NAMALWA (cell line): ENCODE data around the gene ESYT2.

ENCODE experiments used
- DNase-seq: peaks from one replicate; pipeline ENCODE4 v3.0.0-alpha.2; 2015; ENCODE audit warnings: low spot score

ESYT2 gene

DNA sequence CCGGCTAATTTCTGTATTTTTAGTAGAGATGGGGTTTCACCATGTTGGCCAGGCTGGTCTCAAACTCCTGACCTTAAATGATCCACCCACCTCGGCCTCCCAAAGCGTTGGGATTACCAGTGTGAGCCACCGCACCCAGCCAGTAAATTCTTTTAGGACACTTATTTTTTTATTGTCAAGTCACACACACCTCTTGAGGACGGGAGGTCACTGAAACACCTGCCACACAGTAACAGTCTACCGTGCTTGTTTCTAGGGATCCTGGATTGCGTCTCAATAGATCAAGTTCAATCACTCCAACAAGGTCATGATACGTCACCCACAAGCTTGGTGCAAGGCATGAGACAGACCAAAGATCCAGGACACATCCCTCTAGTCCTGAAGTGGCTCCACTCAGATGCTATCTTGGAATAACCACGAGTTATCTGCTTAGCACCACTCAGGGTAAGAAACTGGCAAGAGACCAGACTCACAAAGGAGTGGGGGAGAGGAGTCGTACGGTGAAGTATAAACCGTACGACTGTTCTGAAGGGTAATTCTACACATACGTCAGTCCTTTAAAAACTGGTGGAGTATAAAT, 65.8 kb downstream of the ESYT2 start:
- DNase-seq = no peak

DNA sequence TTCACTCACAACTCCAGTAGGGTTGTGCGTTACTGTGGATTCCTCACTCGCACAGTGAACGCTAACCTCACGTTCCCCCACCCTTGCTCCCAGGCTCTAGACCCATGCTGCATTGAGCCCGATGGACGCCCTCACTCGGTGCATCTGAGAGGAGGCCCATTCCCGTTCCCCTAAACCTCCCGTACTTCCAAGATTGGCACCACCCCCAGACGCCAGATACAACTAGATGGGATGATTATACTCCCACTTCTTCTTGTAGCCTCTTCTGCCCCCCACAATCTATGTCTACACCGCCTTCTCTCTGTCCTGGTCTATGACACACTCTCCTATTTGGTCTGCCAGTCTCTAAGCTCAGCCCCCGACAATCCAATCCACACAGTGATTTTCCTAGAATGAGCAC, 67.4 kb downstream of the ESYT2 start:
- DNase-seq = no peak

DNA sequence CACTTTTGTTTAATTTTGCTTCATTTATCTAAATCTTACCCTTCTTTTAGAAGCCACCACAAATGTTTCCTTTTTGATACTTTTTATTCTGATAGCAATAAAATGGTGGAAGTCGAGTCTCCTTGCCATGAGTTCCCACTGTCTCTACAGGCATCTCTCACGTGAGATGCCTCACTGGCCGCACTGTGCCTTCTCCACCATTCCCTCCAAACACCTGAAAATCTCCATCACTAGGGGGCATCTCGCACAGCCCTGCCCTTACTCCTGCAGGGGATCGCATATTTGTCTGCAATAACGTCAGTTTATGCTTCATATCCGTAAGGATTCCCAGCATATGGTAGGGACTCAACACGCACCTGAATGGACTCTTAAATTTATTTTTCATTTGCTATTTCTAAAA, 68.4 kb downstream of the ESYT2 start:
- DNase-seq = no peak

DNA sequence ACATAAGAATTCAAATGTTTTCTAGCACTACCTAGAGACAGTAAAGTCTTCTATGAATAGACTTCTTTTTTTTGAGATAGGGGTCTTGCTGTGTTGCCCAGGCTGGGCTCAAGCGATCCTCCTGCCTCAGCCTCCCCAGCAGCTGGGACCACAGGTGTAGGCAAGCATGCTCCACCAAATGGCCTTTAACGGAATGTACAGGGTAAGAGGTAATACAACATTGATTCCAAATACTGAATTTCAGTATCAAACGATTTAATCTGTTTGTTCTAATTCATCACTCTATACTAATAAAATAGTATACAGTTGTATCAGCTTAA, 68.9 kb downstream of the ESYT2 start:
- no peak for DNase-seq

DNA sequence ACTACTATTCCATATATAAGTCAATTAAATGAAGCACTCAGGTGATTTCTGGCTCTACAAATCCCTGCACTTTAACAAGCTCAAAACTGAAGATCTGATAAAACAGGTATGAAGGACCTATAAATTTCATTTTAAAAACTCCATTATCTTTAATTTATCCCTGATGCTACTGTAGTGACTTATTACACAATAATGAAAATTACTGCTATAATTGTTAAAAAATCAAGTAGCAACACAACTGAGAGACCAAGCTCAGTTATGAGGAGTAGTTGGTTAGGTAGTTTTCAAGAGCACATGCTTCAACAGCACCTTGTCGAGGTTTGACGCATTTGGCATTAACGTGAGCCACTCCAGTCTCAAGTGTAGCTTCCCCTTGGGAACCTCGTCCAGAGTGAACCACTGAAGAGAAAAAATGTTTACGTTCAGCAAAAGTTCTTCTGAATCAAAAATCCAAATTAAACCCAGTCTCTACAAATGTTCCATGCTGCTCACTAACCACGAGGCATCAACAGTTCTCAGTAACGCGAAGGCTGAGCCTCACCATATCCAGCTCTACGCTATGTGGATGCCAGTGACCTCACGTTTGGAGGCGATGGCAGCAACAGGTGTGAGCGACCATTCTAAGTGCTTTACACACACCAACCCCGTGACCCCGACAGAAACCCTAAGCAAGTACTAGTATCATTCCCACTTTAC, 69.4 kb downstream of the ESYT2 start:
- no peak for DNase-seq

DNA sequence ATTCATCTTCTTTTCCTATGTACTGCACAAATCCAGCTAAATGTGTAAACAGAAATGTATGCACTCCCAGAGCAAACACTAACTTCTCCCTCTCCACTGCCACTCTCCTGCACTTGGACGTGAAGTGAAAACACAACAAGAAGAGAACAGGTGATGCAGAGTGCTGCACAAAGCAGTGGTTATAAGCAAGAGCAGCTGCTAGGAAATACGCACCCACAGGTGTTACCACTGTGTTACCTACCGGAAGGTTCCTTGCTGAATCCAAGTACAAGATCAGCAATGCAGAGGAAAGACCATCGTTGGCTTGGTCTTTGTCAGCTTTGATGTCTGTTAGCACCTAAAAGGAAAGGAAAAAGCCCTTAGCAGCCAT, 70.1 kb downstream of the ESYT2 start:
- no peak for DNase-seq

DNA sequence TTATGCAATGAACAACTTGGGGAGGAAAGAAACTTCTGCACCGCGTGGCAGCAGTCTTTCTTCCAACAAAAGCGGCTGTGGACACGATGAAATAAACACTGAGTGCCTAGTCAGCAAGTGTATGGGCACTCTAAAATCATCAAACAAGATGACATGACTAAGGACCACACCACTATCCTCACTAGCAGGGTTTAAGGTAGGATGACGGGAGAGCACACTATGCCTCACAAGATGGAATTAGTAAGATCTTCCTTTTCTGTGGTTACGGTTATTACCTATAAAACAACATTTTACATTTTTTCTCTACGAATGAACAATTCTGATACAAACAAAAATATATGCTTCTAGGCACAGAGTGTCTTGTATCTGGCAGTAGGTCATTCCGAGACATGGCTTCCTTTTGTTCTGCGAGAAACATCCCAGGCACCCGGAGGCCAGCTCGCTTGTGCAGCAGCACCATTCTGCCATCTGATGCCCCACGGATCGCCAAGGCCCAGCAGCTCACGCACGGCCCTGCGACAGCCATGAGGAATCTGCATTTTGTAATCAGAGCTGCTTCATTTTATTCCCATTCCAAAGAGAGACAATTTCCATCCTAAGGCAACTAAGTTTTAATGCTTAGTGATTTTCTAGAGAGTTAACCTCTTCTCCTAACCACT, 70.6 kb downstream of the ESYT2 start:
- DNase-seq = no peak

DNA sequence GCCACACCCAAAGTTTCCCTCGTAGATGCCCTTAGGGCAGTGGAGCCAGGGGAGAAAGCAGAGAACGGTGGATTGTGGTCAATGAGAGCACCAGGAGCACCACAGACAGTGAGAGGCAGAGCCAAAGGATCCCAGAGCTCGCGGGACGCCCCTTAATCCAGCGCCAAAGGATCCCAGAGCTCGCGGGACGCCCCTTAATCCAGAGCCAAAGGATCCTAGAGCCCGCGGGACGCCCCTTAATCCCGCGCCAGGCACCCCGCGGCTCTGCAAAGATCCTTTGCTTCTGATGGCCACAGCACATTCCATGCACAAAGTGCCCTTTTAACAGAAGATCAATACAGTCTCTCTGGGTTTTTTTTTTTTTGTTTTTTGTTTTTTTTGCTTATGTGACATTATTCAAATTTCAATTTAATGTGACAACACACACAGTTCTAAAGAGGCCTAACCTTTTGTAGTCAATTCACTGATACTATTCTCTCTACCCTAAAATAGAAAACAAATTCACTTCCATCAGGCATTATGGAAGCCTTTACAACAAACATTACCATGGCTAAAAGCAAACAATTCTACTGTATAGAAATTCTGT, 71.8 kb downstream of the ESYT2 start:
- no peak for DNase-seq

DNA sequence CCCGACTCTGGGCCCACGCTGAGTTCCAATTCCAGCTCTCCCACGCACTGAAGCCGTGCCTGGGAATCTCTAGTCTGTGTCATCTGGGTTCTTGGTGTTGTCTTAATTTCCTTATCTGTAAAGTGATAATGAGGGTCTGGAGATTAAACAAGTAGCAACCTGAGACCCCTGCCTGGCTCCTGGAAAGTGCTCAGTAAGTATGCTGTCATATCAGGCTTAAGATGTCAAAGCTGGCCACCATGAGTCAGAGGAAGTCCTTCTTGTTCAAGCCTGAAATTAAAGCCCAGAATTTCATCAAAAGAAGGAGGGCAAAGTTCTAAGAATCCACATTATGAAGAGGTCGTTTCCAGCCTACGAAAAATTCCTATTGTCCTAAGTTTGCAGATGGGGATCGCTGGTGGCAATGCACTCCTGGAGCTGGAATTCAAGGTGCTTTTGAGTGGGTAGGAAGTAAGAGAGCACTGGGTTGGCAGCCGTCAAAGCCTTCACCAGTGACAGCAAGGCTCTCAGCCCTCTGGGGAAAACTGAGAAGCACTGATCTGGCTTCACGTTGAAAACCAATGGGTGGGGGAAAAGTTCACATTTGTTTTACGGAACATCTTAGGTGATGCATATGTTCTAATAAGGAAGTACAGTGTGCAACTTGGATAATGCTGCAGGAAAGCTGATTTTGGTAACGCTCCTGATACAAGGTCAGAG, 74.4 kb downstream of the ESYT2 start:
- no peak for DNase-seq

DNA sequence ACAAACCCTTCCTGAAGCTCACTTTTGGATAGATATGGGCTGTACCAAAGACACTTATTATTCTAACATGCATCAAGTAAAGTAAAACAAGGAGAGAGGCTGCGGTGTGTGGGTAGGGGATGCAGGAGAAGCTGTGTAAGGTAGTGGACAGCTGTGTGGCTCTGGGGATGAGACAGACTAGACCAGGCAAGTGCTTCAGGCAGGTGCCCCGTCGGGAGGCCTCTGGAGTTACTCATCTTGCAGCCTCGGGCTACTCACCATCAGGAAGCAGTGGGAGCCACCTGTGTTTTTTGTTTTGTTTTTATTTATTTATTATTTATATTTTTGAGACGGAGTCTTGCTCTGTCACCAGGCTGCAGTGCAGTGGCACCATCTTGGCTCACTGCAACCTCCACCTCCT, 75.4 kb downstream of the ESYT2 start:
- no peak for DNase-seq

DNA sequence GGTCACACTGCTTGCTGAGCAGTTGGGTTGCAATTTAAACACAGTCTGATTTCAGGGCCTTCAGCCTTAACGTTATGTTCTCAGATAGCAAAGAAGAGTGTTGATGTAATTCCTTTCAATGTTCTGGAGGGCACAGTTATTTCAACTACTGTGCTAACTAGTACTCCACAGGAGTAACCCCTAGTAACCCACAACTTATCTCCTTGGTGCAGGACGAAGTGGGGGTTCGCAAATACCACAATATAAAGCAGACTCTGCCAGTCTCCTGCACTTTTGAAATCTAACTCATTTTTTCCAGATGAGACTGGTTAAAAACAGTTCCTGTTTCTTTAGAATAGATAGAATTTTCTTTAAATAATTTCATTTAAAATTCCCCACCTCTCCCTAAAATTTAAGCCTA, 77.6 kb downstream of the ESYT2 start:
- no peak for DNase-seq

DNA sequence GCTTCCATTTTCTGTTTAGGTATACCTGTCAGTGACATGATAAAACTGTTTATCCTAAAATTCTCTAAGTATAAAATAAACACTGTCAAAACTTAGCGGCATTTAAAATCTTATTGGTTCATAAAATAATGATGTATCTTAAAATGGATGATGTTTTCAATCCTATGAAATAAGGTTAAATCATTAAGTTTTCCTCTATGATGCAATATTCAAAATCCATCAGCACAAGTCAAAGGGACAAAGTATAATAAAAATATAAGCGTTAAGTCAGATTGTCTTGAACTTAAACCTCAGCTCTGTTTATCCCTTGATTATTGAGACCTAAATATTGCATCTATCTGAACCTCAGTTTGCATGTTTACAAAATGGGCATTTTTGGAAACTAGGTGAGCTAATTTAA, 78.1 kb downstream of the ESYT2 start:
- DNase-seq = no peak

DNA sequence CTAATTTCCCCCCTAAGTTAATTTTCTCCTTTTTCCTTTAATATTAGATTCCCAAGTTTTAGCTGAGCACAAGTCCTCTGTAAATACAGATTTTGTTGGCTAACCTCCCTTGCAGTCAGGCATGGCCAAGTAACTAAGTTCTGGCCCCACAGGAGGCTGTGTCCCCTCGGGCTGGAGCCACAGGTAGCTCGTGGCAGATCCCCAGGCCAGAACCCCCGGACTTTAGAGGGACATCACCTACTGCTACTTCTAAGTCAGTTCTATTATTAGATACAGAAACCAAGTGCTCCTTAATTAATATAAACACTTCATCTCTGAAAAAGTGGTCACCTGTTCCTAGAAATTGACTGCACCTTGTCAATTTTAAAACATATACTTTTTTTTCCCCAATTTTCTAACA, 78.6 kb downstream of the ESYT2 start:
- no peak for DNase-seq

DNA sequence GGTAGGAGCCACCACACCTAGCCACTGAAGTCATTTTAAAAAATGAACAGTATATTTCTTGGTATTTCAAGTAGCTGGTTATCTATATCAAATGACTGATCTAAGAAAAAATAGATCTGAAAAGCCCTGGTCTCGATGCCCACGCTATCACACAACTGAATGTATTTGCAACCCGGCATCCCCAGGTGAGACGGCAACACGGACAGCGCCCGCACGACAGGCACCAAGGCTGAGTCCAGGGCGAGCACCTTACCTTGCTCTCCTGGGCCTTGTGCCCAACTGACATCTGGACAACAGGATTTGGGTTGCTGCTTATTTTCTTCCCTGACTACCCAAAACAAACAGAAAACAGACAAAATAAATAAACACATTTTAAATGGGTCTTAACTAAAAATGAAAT, 79.9 kb downstream of the ESYT2 start:
- no peak for DNase-seq

DNA sequence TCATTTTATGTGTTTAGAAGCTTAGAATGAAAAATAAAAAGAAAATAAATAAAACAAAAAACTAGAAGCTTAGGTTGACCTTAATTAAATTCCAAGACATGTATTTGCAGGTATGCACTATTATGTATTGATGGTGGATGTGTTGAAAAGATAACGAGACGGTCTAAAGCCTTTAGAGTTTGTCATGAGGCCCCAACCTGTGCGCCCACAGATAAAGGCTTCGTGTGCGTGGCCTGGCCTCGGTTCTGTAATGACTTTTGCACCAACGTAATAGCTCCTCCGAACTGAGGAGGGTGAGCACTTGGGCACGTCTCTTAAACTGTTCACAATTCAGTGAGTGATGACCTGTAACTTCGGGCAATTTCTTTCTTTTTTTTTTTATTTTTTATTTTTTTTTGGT, 81.0 kb downstream of the ESYT2 start:
- DNase-seq = no peak

DNA sequence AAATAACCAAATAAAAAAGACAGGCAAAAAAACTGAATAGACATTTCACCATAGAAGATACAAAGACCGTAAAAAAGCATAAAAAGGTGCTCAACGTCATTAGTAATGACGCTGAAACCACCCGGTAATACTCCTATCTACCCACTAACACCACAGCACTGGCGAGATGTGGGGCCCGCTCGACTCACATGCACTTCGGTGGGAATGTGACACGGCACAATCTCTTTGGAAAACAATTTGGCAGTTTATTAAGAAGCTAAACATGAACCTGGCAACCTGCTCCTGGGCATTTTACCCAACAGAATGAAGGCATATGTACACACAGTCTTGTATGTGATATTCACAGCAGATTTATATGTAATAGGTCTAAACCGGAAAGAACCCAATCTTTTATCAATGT, 81.9 kb downstream of the ESYT2 start:
- no peak for DNase-seq

DNA sequence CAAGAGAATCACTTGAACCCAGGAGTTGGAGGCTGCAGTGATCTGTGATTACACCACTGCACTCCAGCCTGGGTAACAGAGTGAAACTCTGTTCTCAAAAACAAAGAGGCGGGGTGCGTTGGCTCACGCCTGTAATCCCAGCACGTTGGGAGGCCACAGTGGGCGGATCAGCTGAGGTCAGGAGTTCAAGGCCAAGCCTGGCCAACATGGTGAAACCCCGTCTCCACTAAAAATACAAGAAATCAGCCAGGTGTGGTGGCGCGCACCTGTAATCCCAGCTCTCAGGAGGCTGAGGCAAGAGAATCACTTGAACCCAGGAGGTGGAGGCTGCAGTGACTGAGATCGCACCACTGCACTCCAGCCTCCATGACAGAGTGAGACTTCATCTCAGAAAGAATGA, 82.4 kb downstream of the ESYT2 start:
- no peak for DNase-seq

DNA sequence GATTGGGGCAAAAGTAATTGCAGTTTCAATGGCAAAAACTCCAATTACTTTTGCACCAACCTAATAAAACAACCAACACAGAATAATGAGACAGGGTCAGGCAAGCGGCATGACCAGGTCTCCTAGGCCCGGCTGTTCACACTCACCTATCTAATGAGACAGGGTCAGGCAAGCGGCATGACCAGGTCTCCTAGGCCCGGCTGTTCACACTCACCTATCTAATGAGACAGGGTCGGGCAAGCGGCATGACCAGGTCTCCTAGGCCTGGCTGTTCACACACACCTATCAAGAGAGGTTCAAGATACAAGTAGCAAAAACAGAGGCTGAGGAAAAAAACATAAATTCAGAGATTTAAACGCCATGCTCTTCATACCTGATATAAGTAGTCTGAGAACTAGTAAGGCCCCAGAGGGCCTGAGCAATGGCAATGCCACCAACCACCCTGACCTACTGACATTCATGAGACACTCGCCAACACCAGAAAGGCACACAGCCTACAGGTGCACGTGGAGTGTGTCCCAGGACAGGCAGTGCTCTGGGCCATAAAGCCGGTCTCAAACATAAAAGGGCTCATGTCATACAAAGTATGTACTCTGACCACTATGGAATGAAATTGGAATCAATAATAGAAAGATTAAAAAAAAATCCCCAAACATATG, 84.1 kb downstream of the ESYT2 start:
- DNase-seq = no peak

DNA sequence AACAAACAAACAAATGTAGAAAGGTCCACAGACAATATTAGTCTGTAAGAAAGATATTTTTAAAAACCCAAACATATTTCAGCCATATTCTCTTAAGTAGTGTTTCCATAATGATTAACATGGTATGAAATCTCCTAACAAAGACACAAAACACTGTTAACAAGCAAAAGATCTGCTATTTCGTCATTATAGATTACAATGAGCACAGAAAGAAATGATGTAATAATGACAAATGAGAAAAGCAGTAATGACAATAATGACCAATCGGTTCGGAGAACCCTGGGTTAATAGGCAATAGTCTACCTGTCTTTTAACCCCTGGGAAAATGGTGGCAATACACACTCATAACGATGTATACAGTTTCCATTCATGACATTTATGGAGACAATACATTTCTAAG, 85.2 kb downstream of the ESYT2 start:
- no peak for DNase-seq

DNA sequence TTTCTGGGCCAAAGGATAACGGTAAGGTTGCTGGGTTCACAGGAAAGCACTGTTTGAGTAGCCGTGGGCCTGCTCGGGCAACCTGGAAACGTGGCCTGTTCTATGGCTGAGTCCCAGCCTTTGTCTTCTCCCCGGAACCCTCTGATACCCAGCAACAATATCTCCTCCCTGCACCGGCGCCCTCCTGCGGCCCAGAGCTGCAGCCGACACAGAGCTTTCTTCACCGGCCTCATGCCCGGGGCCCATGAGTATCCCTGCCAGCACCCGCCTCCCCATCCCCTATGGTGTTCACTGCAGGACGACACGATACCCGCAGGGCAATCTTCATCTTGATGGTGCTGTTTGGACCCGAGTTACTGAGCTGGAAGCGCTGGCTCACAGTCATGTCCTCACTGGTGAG, 86.1 kb downstream of the ESYT2 start:
- DNase-seq = no peak

DNA sequence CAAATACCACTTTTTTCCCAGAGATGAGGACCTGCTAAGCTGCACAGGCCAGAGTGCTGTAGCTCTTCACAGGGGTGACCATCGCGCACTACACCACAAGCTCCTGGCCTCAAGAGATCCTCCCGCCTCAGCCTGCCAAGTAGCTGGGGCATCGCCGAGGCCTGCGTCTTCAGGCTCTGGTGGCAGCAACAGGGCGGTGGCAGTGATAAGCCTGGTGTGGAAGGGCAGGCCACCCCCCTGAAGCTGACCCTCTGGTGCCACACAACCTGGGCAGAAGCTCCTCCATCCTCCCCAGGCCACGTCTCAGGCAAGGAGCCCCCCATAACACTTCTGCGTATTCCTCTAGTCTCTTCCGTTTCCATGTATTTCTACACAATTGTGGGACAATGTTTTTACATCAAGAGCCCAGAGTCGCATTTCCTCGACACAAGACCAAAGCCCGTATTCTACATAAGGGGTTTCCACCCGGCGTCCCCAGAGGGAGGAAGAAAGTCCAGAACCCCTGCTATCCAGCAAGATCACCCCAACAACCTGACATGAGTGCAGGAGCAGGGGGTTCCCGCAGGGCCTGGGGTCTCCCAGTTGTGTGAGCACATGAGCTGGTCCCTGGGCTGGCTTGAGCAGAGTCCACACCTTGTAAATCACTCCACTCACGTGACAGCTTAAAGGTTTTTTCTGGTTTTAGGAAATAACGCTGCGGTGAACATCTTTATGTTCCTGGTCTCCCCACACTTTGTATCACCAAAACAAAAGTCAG, 87.1 kb downstream of the ESYT2 start:
- DNase-seq = no peak

DNA sequence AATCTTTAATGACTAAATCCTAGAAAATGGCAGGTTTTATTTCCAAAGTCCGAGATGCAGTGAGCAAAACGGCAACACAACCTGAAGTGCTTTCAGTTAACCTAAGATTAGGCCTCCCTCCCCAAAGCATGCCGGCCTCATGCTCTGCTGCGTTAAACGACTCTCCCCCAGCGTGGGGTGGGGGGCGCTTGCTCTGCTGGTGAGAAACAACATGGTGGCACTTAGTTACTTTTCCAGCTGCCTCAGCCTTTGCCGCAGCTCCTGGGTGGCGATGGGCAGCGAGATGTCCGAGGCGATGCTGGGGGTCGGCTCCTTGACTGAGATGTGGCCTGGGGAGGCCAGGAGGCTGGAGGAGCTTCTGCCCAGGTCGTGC, 88.0 kb downstream of the ESYT2 start:
- DNase-seq = no peak
